K562 (cell line): ENCODE data around the gene DYRK4. TPM values are rescaled to one million over a fixed set of nuclear protein-coding genes. Genes with fewer than 3 reads are reported as not detected.
A peak's percentile ranks its signal among the peaks of the same experiment; 100 is the strongest.

Experiments
- CHD4 ChIP-seq: fragments of 200-600 bp; sonication (generic); IDR thresholded peaks from 3 replicates; pipeline ENCODE4 v1.6.1; 2012; ENCODE audit warnings: low read depth, mild to moderate bottlenecking, mixed read lengths, low read length, inconsistent platforms; ENCODE audit not compliant: insufficient read depth, insufficient replicate concordance, poor library complexity, severe bottlenecking
- HOXB6 ChIP-seq: fragments of 250-450 bp; sonication (Bioruptor Pico); IDR thresholded peaks from 2 replicates; pipeline ENCODE4 v1.5.1; 2022; ENCODE audit warnings: mild to moderate bottlenecking, borderline replicate concordance
- NCOA2 ChIP-seq, 2 experiments: fragments of 450-650 bp; IDR thresholded peaks; 2 replicates each; pipeline ENCODE4 v1.6.1; 2018; ENCODE audit warnings: mild to moderate bottlenecking in 2 of 2, moderate library complexity in 1 of 2; ENCODE audit not compliant: partially characterized antibody in 2 of 2
- NR1H2 ChIP-seq: sonication (generic); formaldehyde crosslinking; IDR thresholded peaks from 2 replicates; pipeline ENCODE4 v1.4.0; 2020; ENCODE audit warnings: mild to moderate bottlenecking, missing genetic modification reagents
- POLR2G ChIP-seq: fragments of 200-400 bp; formaldehyde crosslinking; IDR thresholded peaks from 2 replicates; pipeline ENCODE4 v1.6.1; 2017; ENCODE audit warnings: low read depth, mild to moderate bottlenecking, antibody characterized with exemption, low read length, moderate library complexity
- SMAD2 ChIP-seq: fragments of 150-350 bp; IDR thresholded peaks from 2 replicates; pipeline ENCODE4 v1.6.1; 2014; ENCODE audit warnings: low read depth, mild to moderate bottlenecking, low read length
- SNRNP70 ChIP-seq: fragments of 200-400 bp; formaldehyde crosslinking; optimal IDR thresholded peaks from 2 replicates; pipeline ENCODE3; 2017; ENCODE audit warnings: low read depth, low read length
- TAF7 ChIP-seq: fragments of 450-650 bp; IDR thresholded peaks from 2 replicates; pipeline ENCODE4 v1.6.1; 2016; ENCODE audit warnings: missing genetic modification characterization, missing compliant biosample characterization
- U2AF1 ChIP-seq: fragments of 200-400 bp; formaldehyde crosslinking; optimal IDR thresholded peaks from 2 replicates; pipeline ENCODE3; 2017; ENCODE audit warnings: mild to moderate bottlenecking, low read depth, low read length, moderate library complexity
- XRCC4 ChIP-seq: IDR thresholded peaks from one replicate; pipeline ENCODE4 v1.6.1; 2011; ENCODE audit not compliant: insufficient read depth, insufficient read length; ENCODE audit errors: extremely low read depth
- ZKSCAN3 ChIP-seq: fragments of 250-450 bp; sonication (Bioruptor Pico); IDR thresholded peaks from 2 replicates; pipeline ENCODE4 v1.4.0; 2020
- ZNF436 ChIP-seq: fragments of 250-450, 450-650 bp; sonication (Bioruptor Pico); formaldehyde crosslinking; IDR thresholded peaks from 2 replicates; pipeline ENCODE4 v1.7.0; 2020; ENCODE audit warnings: mild to moderate bottlenecking
- ZNF551 ChIP-seq: fragments of 250-450 bp; sonication (Bioruptor Pico); IDR thresholded peaks from 2 replicates; pipeline ENCODE4 v1.5.0; 2021; ENCODE audit warnings: mild to moderate bottlenecking, moderate library complexity
- polyA plus RNA-seq, 8 experiments: library from polyadenylated mRNA; depleted of rRNA in 4 of 8; stranded (reverse) in 5 of 8; unstranded in 3 of 8; fragments of >200 nt; fragmentation: Nextera tagmentation in 2 of 8; fragmentation: Illumina TruSeq in 1 of 8; extraction: Ambion mirVana in 2 of 8; extraction: Trizol in 1 of 8; gene quantifications; 2 replicates each; pipeline versions ENCODE4 v1.2.1 to v1.2.3, GENCODE V29; 2011 to 2014; ENCODE audit warnings: inconsistent platforms in 1 of 8, missing spikeins in 1 of 8
- total RNA-seq, 7 experiments: library from RNA; depleted of rRNA in 6 of 7; stranded (reverse); fragments of >200 nt in 6 of 7; fragmentation: Illumina TruSeq in 2 of 7; extraction: Trizol in 2 of 7; gene quantifications; 2 replicates each; pipeline versions ENCODE4 v1.2.1 to v1.2.3, GENCODE V29; 2011 to 2021; ENCODE audit warnings: low replicate concordance in 1 of 7
- TF ChIP-seq, protein P1 (sequence below): sonication (generic); formaldehyde crosslinking; IDR thresholded peaks from 2 replicates; pipeline ENCODE4 v1.8.1; 2023; ENCODE audit warnings: missing genetic modification reagents, mild to moderate bottlenecking, borderline replicate concordance
- TF ChIP-seq, protein P2 (sequence below), 2 experiments: fragments of 450-650 bp; conservative IDR thresholded peaks; 2 replicates each; pipeline ENCODE4 v1.6.1; 2017; ENCODE audit warnings: mild to moderate bottlenecking in 2 of 2, moderate library complexity in 2 of 2
- TF ChIP-seq, protein P3 (sequence below): fragments of 150-350 bp; conservative IDR thresholded peaks from 2 replicates; pipeline ENCODE4 v1.6.1; 2014; ENCODE audit warnings: low read length
- TF ChIP-seq, protein P4 (sequence below), 2 experiments: fragments of 450-650 bp in 1 of 2; sonication (generic) in 1 of 2; formaldehyde crosslinking; conservative IDR thresholded peaks; 2 replicates each; pipeline versions ENCODE4 v1.4.0 to v1.8.1; 2020 to 2022; ENCODE audit warnings: mild to moderate bottlenecking in 1 of 2, missing genetic modification reagents in 1 of 2

DYRK4 gene
- total and polyA plus RNA-seq, 9 of the 15 experiments (the other 6 are each of a cell fraction or from before 2014, with no cell fraction given) = 13.4 to 37.4 (median 22.2) TPM

DNA sequence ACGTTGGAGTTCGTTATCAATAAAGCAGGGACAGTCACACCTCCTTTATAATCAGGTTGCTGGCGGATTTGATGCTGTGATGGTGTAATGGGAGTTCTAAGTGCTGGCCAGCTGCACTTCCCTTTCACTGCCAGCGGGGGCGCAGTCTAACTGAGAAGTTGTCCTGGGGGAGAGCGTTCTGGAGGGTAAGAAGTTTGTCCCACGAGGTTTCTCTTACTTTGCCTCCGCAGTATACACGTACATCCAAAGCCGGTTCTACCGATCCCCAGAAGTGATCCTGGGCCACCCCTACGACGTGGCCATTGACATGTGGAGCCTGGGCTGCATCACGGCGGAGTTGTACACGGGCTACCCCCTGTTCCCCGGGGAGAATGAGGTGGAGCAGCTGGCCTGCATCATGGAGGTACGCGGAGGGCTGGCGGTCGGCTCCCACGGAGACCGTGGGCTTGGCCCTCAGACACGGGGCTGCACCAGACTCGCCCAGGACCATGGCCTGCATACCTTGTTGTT lies 42.7 kb downstream of the DYRK4 start (continued):
- TF ChIP-seq POLR2G (peak; percentile 56; the same call in 1 of the 2 replicates), U2AF1 (no peak), ZNF551 (CRISPR knock-in tag) (no peak), ZNF436 (no peak), SNRNP70 (no peak), XRCC4 (no peak), SMAD2 (no peak), HOXB6 (CRISPR knock-in tag) (no peak), TAF7 (tag) (no peak), NCOA2 (IDR thresholded peaks at IDR 0.05; ENCODE audit: partially characterized antibody in 2 of 2) (no peak), NR1H2 (CRISPR knock-in tag) (no peak), CHD4 (no peak), ZKSCAN3 (CRISPR knock-in tag) (no peak)
- TF ChIP-seq, protein P1, sequence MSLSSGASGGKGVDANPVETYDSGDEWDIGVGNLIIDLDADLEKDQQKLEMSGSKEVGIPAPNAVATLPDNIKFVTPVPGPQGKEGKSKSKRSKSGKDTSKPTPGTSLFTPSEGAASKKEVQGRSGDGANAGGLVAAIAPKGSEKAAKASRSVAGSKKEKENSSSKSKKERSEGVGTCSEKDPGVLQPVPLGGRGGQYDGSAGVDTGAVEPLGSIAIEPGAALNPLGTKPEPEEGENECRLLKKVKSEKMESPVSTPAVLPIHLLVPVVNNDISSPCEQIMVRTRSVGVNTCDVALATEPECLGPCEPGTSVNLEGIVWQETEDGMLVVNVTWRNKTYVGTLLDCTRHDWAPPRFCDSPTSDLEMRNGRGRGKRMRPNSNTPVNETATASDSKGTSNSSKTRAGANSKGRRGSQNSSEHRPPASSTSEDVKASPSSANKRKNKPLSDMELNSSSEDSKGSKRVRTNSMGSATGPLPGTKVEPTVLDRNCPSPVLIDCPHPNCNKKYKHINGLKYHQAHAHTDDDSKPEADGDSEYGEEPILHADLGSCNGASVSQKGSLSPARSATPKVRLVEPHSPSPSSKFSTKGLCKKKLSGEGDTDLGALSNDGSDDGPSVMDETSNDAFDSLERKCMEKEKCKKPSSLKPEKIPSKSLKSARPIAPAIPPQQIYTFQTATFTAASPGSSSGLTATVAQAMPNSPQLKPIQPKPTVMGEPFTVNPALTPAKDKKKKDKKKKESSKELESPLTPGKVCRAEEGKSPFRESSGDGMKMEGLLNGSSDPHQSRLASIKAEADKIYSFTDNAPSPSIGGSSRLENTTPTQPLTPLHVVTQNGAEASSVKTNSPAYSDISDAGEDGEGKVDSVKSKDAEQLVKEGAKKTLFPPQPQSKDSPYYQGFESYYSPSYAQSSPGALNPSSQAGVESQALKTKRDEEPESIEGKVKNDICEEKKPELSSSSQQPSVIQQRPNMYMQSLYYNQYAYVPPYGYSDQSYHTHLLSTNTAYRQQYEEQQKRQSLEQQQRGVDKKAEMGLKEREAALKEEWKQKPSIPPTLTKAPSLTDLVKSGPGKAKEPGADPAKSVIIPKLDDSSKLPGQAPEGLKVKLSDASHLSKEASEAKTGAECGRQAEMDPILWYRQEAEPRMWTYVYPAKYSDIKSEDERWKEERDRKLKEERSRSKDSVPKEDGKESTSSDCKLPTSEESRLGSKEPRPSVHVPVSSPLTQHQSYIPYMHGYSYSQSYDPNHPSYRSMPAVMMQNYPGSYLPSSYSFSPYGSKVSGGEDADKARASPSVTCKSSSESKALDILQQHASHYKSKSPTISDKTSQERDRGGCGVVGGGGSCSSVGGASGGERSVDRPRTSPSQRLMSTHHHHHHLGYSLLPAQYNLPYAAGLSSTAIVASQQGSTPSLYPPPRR (CRISPR knock-in tag) = no peak
- TF ChIP-seq, protein P2, sequence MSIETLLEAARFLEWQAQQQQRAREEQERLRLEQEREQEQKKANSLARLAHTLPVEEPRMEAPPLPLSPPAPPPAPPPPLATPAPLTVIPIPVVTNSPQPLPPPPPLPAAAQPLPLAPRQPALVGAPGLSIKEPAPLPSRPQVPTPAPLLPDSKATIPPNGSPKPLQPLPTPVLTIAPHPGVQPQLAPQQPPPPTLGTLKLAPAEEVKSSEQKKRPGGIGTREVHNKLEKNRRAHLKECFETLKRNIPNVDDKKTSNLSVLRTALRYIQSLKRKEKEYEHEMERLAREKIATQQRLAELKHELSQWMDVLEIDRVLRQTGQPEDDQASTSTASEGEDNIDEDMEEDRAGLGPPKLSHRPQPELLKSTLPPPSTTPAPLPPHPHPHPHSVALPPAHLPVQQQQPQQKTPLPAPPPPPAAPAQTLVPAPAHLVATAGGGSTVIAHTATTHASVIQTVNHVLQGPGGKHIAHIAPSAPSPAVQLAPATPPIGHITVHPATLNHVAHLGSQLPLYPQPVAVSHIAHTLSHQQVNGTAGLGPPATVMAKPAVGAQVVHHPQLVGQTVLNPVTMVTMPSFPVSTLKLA (conservative IDR thresholded peaks at IDR 0.05) = peak; percentile 23 to 67; a peak in 2 of 4 replicates
- TF ChIP-seq, protein P3, sequence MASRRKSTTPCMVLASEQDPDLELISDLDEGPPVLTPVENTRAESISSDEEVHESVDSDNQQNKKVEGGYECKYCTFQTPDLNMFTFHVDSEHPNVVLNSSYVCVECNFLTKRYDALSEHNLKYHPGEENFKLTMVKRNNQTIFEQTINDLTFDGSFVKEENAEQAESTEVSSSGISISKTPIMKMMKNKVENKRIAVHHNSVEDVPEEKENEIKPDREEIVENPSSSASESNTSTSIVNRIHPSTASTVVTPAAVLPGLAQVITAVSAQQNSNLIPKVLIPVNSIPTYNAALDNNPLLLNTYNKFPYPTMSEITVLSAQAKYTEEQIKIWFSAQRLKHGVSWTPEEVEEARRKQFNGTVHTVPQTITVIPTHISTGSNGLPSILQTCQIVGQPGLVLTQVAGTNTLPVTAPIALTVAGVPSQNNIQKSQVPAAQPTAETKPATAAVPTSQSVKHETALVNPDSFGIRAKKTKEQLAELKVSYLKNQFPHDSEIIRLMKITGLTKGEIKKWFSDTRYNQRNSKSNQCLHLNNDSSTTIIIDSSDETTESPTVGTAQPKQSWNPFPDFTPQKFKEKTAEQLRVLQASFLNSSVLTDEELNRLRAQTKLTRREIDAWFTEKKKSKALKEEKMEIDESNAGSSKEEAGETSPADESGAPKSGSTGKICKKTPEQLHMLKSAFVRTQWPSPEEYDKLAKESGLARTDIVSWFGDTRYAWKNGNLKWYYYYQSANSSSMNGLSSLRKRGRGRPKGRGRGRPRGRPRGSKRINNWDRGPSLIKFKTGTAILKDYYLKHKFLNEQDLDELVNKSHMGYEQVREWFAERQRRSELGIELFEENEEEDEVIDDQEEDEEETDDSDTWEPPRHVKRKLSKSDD = no peak
- TF ChIP-seq, protein P4, sequence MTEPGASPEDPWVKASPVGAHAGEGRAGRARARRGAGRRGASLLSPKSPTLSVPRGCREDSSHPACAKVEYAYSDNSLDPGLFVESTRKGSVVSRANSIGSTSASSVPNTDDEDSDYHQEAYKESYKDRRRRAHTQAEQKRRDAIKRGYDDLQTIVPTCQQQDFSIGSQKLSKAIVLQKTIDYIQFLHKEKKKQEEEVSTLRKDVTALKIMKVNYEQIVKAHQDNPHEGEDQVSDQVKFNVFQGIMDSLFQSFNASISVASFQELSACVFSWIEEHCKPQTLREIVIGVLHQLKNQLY (CRISPR knock-in tag; conservative IDR thresholded peaks at IDR 0.05) = no peak
